HG03095 (cell line): ENCODE results near the gene VAV2.

Experiments used
- ATAC-seq: cut with Tn5 transposase; IDR thresholded peaks from one replicate; pipeline ENCODE4 v1.9.1; 2021; ENCODE audit warnings: moderate library complexity; ENCODE audit not compliant: unreplicated experiment

VAV2 gene

GRCh38 chr9:133841167-133841812 is 150.8 kb downstream of the VAV2 start:
- ATAC-seq, result no peak

GRCh38 chr9:133839822-133840329 is 152.2 kb downstream of the VAV2 start:
- no peak for ATAC-seq

GRCh38 chr9:133838859-133839507 is 153.1 kb downstream of the VAV2 start:
- no peak for ATAC-seq

GRCh38 chr9:133837627-133838597 is 154.2 kb downstream of the VAV2 start:
- ATAC-seq, result no peak

- ATAC-seq, result no peak
Observed at GRCh38 chr9:133836818-133837217, 155.3 kb downstream of the VAV2 start.

- ATAC-seq, result no peak
Observed at GRCh38 chr9:133836001-133836758, 155.9 kb downstream of the VAV2 start.

GRCh38 chr9:133835262-133835901 is 156.7 kb downstream of the VAV2 start:
- no peak for ATAC-seq

- no peak for ATAC-seq
Observed at GRCh38 chr9:133834080-133834976, 157.8 kb downstream of the VAV2 start.

- ATAC-seq, result no peak
Observed at GRCh38 chr9:133833388-133834025, 158.6 kb downstream of the VAV2 start.

GRCh38 chr9:133832877-133833276 is 159.2 kb downstream of the VAV2 start:
- no peak for ATAC-seq

- ATAC-seq, result no peak
Observed at GRCh38 chr9:133830711-133831110, 161.4 kb downstream of the VAV2 start.

GRCh38 chr9:133830310-133830709 is 161.8 kb downstream of the VAV2 start:
- ATAC-seq, result no peak

GRCh38 chr9:133828338-133828997 is 163.7 kb downstream of the VAV2 start:
- ATAC-seq, result no peak

- ATAC-seq, result no peak
Observed at GRCh38 chr9:133826289-133827085, 165.6 kb downstream of the VAV2 start.

GRCh38 chr9:133825555-133826218 is 166.4 kb downstream of the VAV2 start:
- ATAC-seq, result no peak

- ATAC-seq, result no peak
Observed at GRCh38 chr9:133824802-133825186, 167.3 kb downstream of the VAV2 start.
